Lung (tissue), 12 donors: ENCODE data around the gene PDCD1LG2. TPM values are rescaled to one million over a fixed set of nuclear protein-coding genes. Genes with fewer than 3 reads are reported as not detected.

Source experiments
- ATAC-seq: fragments of 200-7000 bp; cut with Tn5 transposase; one replicate; pipeline ENCODE4 v1.9.1; 2020; ENCODE audit warnings: moderate number of reproducible peaks; ENCODE audit not compliant: insufficient read depth, low FRiP score
- DNase-seq, 3 donors: peaks; one replicate each; pipeline ENCODE4 v3.0.0-alpha.2; 2013 to 2017
- H3K27ac ChIP-seq, 2 donors: one replicate each; pipeline ENCODE4 v1.5.1; 2013; ENCODE audit warnings: mild to moderate bottlenecking in 2 of 2, moderate library complexity in 2 of 2, control low read depth in 1 of 2, inconsistent platforms in 1 of 2, low read depth in 1 of 2, low read length in 1 of 2
- H3K27me3 ChIP-seq, 3 donors: one replicate each; pipeline ENCODE4 v1.5.1; 2013; ENCODE audit warnings: low read length in 2 of 3; ENCODE audit not compliant: control insufficient read depth in 3 of 3, insufficient read depth in 3 of 3
- H3K36me3 ChIP-seq, 4 donors: one replicate each; pipeline ENCODE4 v1.5.1; 2013; ENCODE audit warnings: low read length in 4 of 4, mild to moderate bottlenecking in 1 of 4, moderate library complexity in 1 of 4; ENCODE audit not compliant: control insufficient read depth in 4 of 4, insufficient read depth in 4 of 4
- H3K4me1 ChIP-seq, 5 donors: one replicate each; pipeline ENCODE4 v1.5.1; 2013; ENCODE audit warnings: low read length in 5 of 5, mild to moderate bottlenecking in 2 of 5, moderate library complexity in 1 of 5; ENCODE audit not compliant: control insufficient read depth in 5 of 5, insufficient read depth in 5 of 5
- H3K4me3 ChIP-seq: one replicate; pipeline ENCODE4 v1.5.1; 2013; ENCODE audit warnings: mild to moderate bottlenecking, control low read depth, moderate library complexity
- H3K9ac ChIP-seq, 2 donors: one replicate each; pipeline ENCODE4 v1.5.1; 2013; ENCODE audit warnings: low read length in 2 of 2, control low read depth in 1 of 2; ENCODE audit not compliant: insufficient read depth in 1 of 2
- H3K9me3 ChIP-seq, 4 donors: one replicate each; pipeline ENCODE4 v1.5.1; 2013; ENCODE audit warnings: low read length in 3 of 4, mild to moderate bottlenecking in 1 of 4, moderate library complexity in 1 of 4; ENCODE audit not compliant: control insufficient read depth in 4 of 4, insufficient read depth in 3 of 4
- WGBS, 2 donors: extraction: QIAGEN DNeasy Blood & Tissue Kit; methylation state at CpG; one replicate each; pipeline ENCODE4 v1.1.7; 2013; 5-methylcytosine and 5-hydroxymethylcytosine counted together
- polyA plus RNA-seq, 2 donors: library from polyadenylated mRNA; stranded (reverse); fragments of 200-250 nt; gene quantifications; one replicate each; pipeline ENCODE4 v1.2.1, GENCODE V29; 2013
- total RNA-seq, 2 donors: library from RNA; depleted of rRNA in 1 of 2; stranded (reverse); fragments of >200 nt in 1 of 2; gene quantifications; one replicate each; pipeline ENCODE4 v1.2.1, GENCODE V29; 2014 to 2021
- TF ChIP-seq, protein P1 (sequence below): IDR thresholded peaks from 2 replicates; pipeline ENCODE4 v1.5.1; 2012; ENCODE audit warnings: mild to moderate bottlenecking; ENCODE audit errors: control extremely low read depth, extremely low read depth
- donor health status: control.
- donor health status: control.
- donor health status: Bipolar disorder and iron deficiency.
- donor health status: healthy.
- donor health status: DM: yes; HTN: yes; CAD: no.

The PDCD1LG2 gene
- total and polyA plus RNA-seq, 4 donors: 0.87 to 6.7 (median 3.1) TPM

DNA sequence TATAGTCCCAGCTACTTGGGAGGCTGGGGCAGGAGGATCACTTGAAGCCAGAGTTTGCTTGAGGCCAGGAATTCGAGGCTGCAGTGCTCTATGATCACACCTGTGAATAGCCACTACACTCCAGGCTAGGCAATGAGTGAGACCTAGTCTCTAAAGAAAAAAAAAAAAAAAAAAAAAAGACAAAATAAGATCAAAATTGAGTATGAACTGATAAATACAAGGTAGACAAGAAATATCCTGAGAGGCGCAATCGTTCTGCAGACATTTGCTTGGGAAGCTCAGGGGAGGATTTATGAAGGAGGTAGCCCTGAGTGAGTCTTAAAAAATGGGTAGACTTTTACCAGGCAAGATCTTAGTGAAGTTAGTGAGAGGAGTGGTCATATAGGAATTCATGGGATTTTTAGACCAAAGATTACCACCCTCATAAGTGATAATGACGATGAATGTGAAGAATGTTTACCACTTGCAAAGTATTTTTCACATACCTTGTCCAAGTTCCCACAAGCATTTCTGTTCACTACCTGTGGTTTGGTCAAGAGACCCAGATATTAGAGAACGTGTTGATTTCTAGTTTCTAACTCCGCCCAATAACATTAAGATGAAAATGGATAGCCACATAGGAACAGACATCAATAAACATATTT, 4.4 kb downstream of the PDCD1LG2 start:
- whole genome bisulfite sequencing, 2 donors: 83 to 90% methylated on average over 6 of the region's 6 CpGs
- DNase-seq (no peak), ATAC-seq (no peak)
- no peaks in the 10 kb centered on the region for H3K9me3 ChIP-seq
- no peak overlapping the region for H3K9ac ChIP-seq
- H3K27ac ChIP-seq: no peak overlapping the region
- H3K36me3 ChIP-seq: no peaks in the 10 kb centered on the region
- TF ChIP-seq, protein P1, sequence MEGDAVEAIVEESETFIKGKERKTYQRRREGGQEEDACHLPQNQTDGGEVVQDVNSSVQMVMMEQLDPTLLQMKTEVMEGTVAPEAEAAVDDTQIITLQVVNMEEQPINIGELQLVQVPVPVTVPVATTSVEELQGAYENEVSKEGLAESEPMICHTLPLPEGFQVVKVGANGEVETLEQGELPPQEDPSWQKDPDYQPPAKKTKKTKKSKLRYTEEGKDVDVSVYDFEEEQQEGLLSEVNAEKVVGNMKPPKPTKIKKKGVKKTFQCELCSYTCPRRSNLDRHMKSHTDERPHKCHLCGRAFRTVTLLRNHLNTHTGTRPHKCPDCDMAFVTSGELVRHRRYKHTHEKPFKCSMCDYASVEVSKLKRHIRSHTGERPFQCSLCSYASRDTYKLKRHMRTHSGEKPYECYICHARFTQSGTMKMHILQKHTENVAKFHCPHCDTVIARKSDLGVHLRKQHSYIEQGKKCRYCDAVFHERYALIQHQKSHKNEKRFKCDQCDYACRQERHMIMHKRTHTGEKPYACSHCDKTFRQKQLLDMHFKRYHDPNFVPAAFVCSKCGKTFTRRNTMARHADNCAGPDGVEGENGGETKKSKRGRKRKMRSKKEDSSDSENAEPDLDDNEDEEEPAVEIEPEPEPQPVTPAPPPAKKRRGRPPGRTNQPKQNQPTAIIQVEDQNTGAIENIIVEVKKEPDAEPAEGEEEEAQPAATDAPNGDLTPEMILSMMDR: no peak
- peaks cover 0 to 36% (median 0%) of the 10 kb centered on the region in 5 donors for H3K4me1 ChIP-seq
- H3K27me3 ChIP-seq: no peaks in the 10 kb centered on the region
- no peak overlapping the region for H3K4me3 ChIP-seq

DNA sequence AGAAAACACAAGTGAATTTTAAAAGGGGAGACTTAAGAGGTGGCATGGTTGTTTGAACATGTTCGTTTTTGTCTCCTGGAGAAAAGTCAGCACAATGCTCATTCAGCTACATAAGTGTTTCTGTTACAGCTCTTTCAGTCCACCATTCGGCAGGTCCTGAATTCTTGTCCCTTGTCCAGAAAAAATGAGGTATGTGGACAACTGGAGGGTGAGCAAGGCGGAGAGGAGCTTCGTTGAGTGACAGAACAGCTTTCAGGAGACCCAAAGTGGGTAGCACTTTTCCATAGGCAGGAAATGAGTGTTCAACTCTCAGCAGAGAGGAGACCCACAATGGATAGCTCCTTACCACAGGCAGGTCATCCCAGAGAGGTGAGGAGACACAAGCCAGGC, 4.9 kb downstream of the PDCD1LG2 start:
- WGBS, 2 donors: 83 to 93% methylated on average over 4 of the region's 4 CpGs
- Histone ChIP-seq H3K27ac (no peak overlapping the region), H3K4me3 (no peak overlapping the region), H3K27me3 (no peaks in the 10 kb centered on the region), H3K9ac (no peak overlapping the region), H3K4me1 (peaks cover 0 to 31% (median 0%) of the 10 kb centered on the region in 5 donors), H3K36me3 (no peaks in the 10 kb centered on the region), H3K9me3 (no peaks in the 10 kb centered on the region)
- no peak for DNase-seq
- ATAC-seq: no peak
- TF ChIP-seq, protein P1: no peak

DNA sequence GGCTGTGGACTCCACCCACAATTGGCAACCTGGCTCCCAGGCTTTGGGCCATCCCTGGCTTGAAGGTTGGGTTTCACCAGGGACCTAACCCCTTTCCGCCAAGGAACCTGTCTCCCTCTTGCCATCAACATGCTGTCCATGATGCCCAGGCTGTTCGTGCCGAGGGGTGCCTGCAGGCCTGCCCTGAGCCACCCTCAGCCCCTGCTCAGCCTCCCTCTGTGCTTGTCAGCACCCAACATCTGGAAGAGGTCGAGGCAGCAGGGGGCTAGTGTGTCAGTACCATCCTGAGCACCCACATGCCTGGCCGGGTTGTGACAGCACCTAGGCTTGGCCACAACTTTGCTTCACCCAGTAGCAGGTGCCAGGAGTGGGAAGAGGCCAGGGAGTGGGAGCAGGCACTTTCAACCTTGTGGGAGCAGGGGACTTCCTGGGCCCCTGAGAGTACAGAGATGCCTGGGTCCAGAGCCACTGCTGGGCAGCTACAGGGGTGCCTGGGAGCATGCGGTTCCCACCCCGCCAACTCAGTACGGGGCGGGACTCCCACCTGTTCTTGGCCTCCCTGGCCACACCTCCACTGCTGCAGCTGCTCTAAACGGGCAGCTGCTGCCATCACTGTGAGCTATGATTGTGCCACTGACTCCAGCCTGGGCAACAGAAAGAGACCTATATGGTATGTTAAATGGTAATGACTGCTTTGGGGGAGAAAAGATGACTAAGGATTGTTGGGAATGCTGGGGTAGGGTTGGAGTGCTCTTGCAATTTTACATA, 6.3 kb downstream of the PDCD1LG2 start:
- Histone ChIP-seq H3K9me3 (no peaks in the 10 kb centered on the region), H3K4me1 (peaks cover 0 to 20% (median 0%) of the 10 kb centered on the region in 5 donors), H3K9ac (no peak overlapping the region), H3K4me3 (no peak overlapping the region), H3K27ac (no peak overlapping the region), H3K36me3 (no peaks in the 10 kb centered on the region), H3K27me3 (no peaks in the 10 kb centered on the region)
- no peak for DNase-seq
- 94 to 98% methylated on average over 10 of the region's 10 CpGs for WGBS, 2 donors
- TF ChIP-seq, protein P1: no peak
- no peak for ATAC-seq
